H1 (cell line): Measurements from ENCODE around the gene KIAA1671. TPM values are rescaled to one million over a fixed set of nuclear protein-coding genes. Genes with fewer than 3 reads are reported as not detected.

ENCODE experiments used
- CTCF ChIA-PET: fragments of 300-600 bp; sonication (Branson Sonifier 250); formaldehyde crosslinking; loops from one replicate; lab custom pipeline; 2021; ENCODE audit not compliant: partially characterized antibody; lab: Charles Lee
- POLR2A ChIA-PET: fragments of 300-600 bp; sonication (Branson Sonifier 250); formaldehyde crosslinking; loops from one replicate; lab custom pipeline; 2021; ENCODE audit warnings: inconsistent platforms; ENCODE audit not compliant: partially characterized antibody; lab: Charles Lee
- DNase-seq, 2 experiments: peaks; one replicate each; pipeline versions ENCODE4 v3.0.0 to v3.0.0-alpha.2; 2010 to 2022; ENCODE audit warnings: low spot score in 2 of 2, low read depth in 1 of 2, mixed read lengths in 1 of 2
- FAIRE-seq: peaks from 2 replicates; lab custom pipeline; 2011; peaks lifted over from hg19 to GRCh38; lab: Jason Lieb, UNC
- H2AFZ ChIP-seq: 2 replicates; pipeline ENCODE4 v1.8.1; 2012; ENCODE audit warnings: low read length, inconsistent platforms
- H2AK5ac ChIP-seq: 2 replicates; pipeline ENCODE4 v1.6.1; 2013; ENCODE audit warnings: low read depth, low read length
- H2BK120ac ChIP-seq: replicated peaks from 2 replicates; pipeline ENCODE3; 2013; ENCODE audit warnings: low read depth, low read length, inconsistent platforms
- H2BK12ac ChIP-seq: 2 replicates; pipeline ENCODE4 v1.6.1; 2013; ENCODE audit warnings: low read depth, low read length
- H2BK15ac ChIP-seq: 2 replicates; pipeline ENCODE4 v1.6.1; 2013; ENCODE audit warnings: low read length
- H2BK20ac ChIP-seq: 2 replicates; pipeline ENCODE4 v1.6.1; 2013; ENCODE audit warnings: low read length
- H2BK5ac ChIP-seq: 2 replicates; pipeline ENCODE4 v1.6.1; 2013; ENCODE audit warnings: low read depth, low read length
- H3K14ac ChIP-seq: 2 replicates; pipeline ENCODE4 v1.6.1; 2013; ENCODE audit warnings: inconsistent platforms; ENCODE audit not compliant: insufficient read length
- H3K18ac ChIP-seq: 2 replicates; pipeline ENCODE4 v1.6.1; 2013; ENCODE audit warnings: low read length; ENCODE audit errors: extremely low read depth
- H3K23ac ChIP-seq: 2 replicates; pipeline ENCODE4 v1.6.1; 2013; ENCODE audit warnings: inconsistent platforms; ENCODE audit not compliant: insufficient read length
- H3K23me2 ChIP-seq: 2 replicates; pipeline ENCODE4 v1.6.1; 2013; ENCODE audit warnings: low read depth, low read length
- H3K27ac ChIP-seq: 2 replicates; pipeline ENCODE4 v1.6.1; 2011; ENCODE audit warnings: low read depth, low read length, inconsistent platforms
- H3K27me3 ChIP-seq, 4 experiments: replicated peaks in 1 of 4; 1 replicate in 1 of 4; 2 replicates in 3 of 4; pipeline versions ENCODE4 v1.6.1 to v1.8.1; 2011 to 2013; ENCODE audit warnings: low read length in 3 of 4, mild to moderate bottlenecking in 3 of 4, inconsistent platforms in 2 of 4, mixed read lengths in 2 of 4, moderate library complexity in 1 of 4; ENCODE audit not compliant: control insufficient read depth in 3 of 4, insufficient read depth in 3 of 4; ENCODE audit errors: extremely low read depth in 1 of 4
- H3K36me3 ChIP-seq, 4 experiments: 2 replicates each; pipeline versions ENCODE4 v1.6.1 to v1.8.1; 2011 to 2013; ENCODE audit warnings: mild to moderate bottlenecking in 4 of 4, low read length in 3 of 4, moderate library complexity in 2 of 4, control low read depth in 1 of 4, inconsistent platforms in 1 of 4; ENCODE audit not compliant: insufficient read depth in 4 of 4, control insufficient read depth in 2 of 4
- H3K4ac ChIP-seq: replicated peaks from 2 replicates; pipeline ENCODE3; 2013; ENCODE audit warnings: low read length, low read depth, mixed read lengths, inconsistent platforms; ENCODE audit not compliant: insufficient read length
- H3K4me1 ChIP-seq, 4 experiments: replicated peaks in 1 of 4; 1 replicate in 1 of 4; 2 replicates in 3 of 4; pipeline versions ENCODE4 v1.6.1 to v1.8.1; 2011 to 2013; ENCODE audit warnings: low read length in 3 of 4, inconsistent platforms in 2 of 4, mixed read lengths in 1 of 4; ENCODE audit not compliant: insufficient read depth in 4 of 4, control insufficient read depth in 3 of 4
- H3K4me2 ChIP-seq, 2 experiments: 2 replicates each; pipeline versions ENCODE4 v1.6.1 to v1.8.1; 2011 to 2013; ENCODE audit warnings: low read depth in 2 of 2, low read length in 2 of 2, control low read depth in 1 of 2, inconsistent platforms in 1 of 2, mild to moderate bottlenecking in 1 of 2; ENCODE audit not compliant: insufficient read depth in 1 of 2
- H3K4me3 ChIP-seq, 4 experiments: fragments of 200-600, 300-600 bp in 1 of 4; sonication (generic), shearing (Covaris generic), sonication (Bioruptor Twin) in 1 of 4; 2 replicates each; pipeline versions ENCODE4 v1.5.1 to v1.8.1; 2011 to 2016; ENCODE audit warnings: low read length in 4 of 4, low read depth in 3 of 4, control low read depth in 2 of 4, inconsistent platforms in 2 of 4, mild to moderate bottlenecking in 2 of 4, mixed read lengths in 1 of 4, moderate library complexity in 1 of 4; ENCODE audit not compliant: insufficient read depth in 2 of 4; ENCODE audit errors: extremely low read depth in 1 of 4
- H3K56ac ChIP-seq: replicated peaks from 2 replicates; pipeline ENCODE3; 2013; ENCODE audit warnings: low read depth, mild to moderate bottlenecking, mixed read lengths, low read length, inconsistent platforms; ENCODE audit not compliant: insufficient read length
- H3K79me1 ChIP-seq: 2 replicates; pipeline ENCODE4 v1.6.1; 2013; ENCODE audit warnings: low read depth, low read length, control low read depth
- H3K79me2 ChIP-seq, 2 experiments: 2 replicates each; pipeline versions ENCODE4 v1.6.1 to v1.8.1; 2012 to 2013; ENCODE audit warnings: low read length in 2 of 2, mild to moderate bottlenecking in 2 of 2, inconsistent platforms in 1 of 2; ENCODE audit not compliant: insufficient read depth in 2 of 2, control insufficient read depth in 1 of 2
- H3K9ac ChIP-seq, 4 experiments: replicated peaks in 1 of 4; 1 replicate in 1 of 4; 2 replicates in 3 of 4; pipeline versions ENCODE4 v1.6.1 to v1.8.1; 2011 to 2013; ENCODE audit warnings: low read depth in 3 of 4, low read length in 3 of 4, control low read depth in 2 of 4, mild to moderate bottlenecking in 2 of 4, moderate library complexity in 2 of 4, inconsistent platforms in 1 of 4; ENCODE audit errors: extremely low read depth in 1 of 4
- H3K9me3 ChIP-seq, 2 experiments: 2 replicates each; pipeline versions ENCODE4 v1.6.1 to v1.8.1; 2012 to 2013; ENCODE audit warnings: mild to moderate bottlenecking in 2 of 2, moderate library complexity in 2 of 2, control low read depth in 1 of 2, inconsistent platforms in 1 of 2, low read depth in 1 of 2, low read length in 1 of 2, mixed read lengths in 1 of 2; ENCODE audit not compliant: insufficient read depth in 2 of 2
- H4K20me1 ChIP-seq, 2 experiments: replicated peaks in 1 of 2; 2 replicates each; pipeline versions ENCODE3 to v1.8.1; 2011 to 2013; ENCODE audit warnings: inconsistent platforms in 2 of 2, low read length in 2 of 2, mild to moderate bottlenecking in 1 of 2; ENCODE audit not compliant: insufficient read depth in 2 of 2, control insufficient read depth in 1 of 2
- H4K5ac ChIP-seq: 2 replicates; pipeline ENCODE4 v1.6.1; 2013; ENCODE audit warnings: low read length, low read depth, mixed read lengths, inconsistent platforms; ENCODE audit not compliant: insufficient read length
- H4K8ac ChIP-seq: 2 replicates; pipeline ENCODE4 v1.8.0; 2013; ENCODE audit warnings: mild to moderate bottlenecking, moderate library complexity, low read length, inconsistent platforms; ENCODE audit not compliant: insufficient read depth; ENCODE audit errors: extremely low read depth
- H4K91ac ChIP-seq: replicated peaks from 2 replicates; pipeline ENCODE3; 2013; ENCODE audit warnings: low read length, mixed read lengths, inconsistent platforms; ENCODE audit not compliant: insufficient read length
- KDM1A ChIP-seq: fragments of 200-600, 300-600 bp; sonication (generic); IDR thresholded peaks from 2 replicates; pipeline ENCODE4 v1.7.1; 2016; ENCODE audit warnings: mild to moderate bottlenecking, low read length, borderline replicate concordance
- SIN3A ChIP-seq, 2 experiments: IDR thresholded peaks in 1 of 2; conservative IDR thresholded peaks in 1 of 2; 2 replicates each; pipeline ENCODE4 v1.6.1; 2011 to 2012; ENCODE audit warnings: low read length in 2 of 2, improper control_type of control experiment in 1 of 2, low read depth in 1 of 2, mild to moderate bottlenecking in 1 of 2
- WGBS, 2 experiments: shearing (Covaris generic) in 1 of 2; methylation state at CpG; one replicate each; pipeline versions ENCODE4 v1.1.6 to v1.1.7; 2013 to 2015; ENCODE audit warnings: low lambda C conversion rate in 2 of 2, mixed read lengths in 2 of 2, inconsistent platforms in 1 of 2, low coverage in 1 of 2, missing lambda C conversion rate in 1 of 2; ENCODE audit not compliant: insufficient replicate concordance in 2 of 2, insufficient coverage in 1 of 2, insufficient read length in 1 of 2; ENCODE audit errors: extremely low coverage in 1 of 2, missing lambda C conversion rate in 1 of 2; 5-methylcytosine and 5-hydroxymethylcytosine counted together
- polyA plus RNA-seq, 7 experiments: library from polyadenylated mRNA; depleted of rRNA in 3 of 7; stranded (reverse) in 5 of 7; unstranded in 2 of 7; fragments of >200 nt in 5 of 7; fragments of 200-250 nt in 2 of 7; gene quantifications; 1 replicate in 5 of 7; 2 replicates in 1 of 7; 4 replicates in 1 of 7; pipeline versions ENCODE4 v1.2.1 to v1.2.3, GENCODE V29; 2011 to 2013; ENCODE audit warnings: missing spikeins in 2 of 7, mixed read lengths in 2 of 7
- total RNA-seq: library from RNA; stranded (reverse); fragmentation: NEBNext Ultra II Directional; extraction: Animal tissue kit (Norgen Biotek cat#: 25700); gene quantifications from 2 replicates; pipeline ENCODE4 v1.2.1, GENCODE V29; 2021

Gene KIAA1671
- total and polyA plus RNA-seq, 2 of the 8 experiments (the other 6 are each of a cell fraction or from before 2014, with no cell fraction given), result 6.4 to 23.9 TPM

DNA sequence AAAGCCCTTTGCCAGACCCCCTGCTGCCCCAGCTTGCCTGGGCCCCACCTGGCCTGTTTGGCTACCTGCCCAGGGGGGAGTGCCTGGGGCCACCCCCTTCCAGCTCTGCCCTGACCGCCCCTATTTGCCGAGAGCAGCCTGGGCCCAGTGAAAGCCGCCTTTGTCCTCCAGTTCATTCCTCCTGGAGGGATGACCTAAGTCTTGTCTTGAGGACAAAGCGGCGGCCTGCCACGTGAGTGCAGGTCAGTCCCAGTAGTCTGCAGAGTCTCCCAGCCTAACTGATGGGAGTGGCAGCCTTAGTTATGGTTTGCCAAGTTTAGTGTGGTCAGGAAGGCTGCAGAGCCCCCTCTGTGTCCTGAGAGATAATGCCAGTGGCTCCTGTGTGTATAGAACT lies 131.3 kb downstream of the KIAA1671 start:
- POLR2A ChIA-PET, result interaction anchor here (1.1 kb wide), 1 partner anchor 22 kb away, joined by 3 read pairs; no protein-coding TSS in a partner anchor
- 89% methylated on average over 6 of the region's 6 CpGs; no CpG with 5 or more reads in 1 of the 2 experiments for WGBS, 2 experiments
- peaks cover 0 to 1% of the 10 kb centered on the region in 2 experiments for H4K20me1 ChIP-seq

More for the DNA sequence above, 131.3 kb downstream of the KIAA1671 start:
- Histone ChIP-seq H3K23ac (no peak overlapping the region), H3K79me1 (peaks cover 3% of the 10 kb centered on the region), H4K5ac (no peak overlapping the region), H3K27me3 (no peaks in the 10 kb centered on the region), H2BK20ac (no peak overlapping the region), H3K23me2 (no peaks in the 10 kb centered on the region), H3K14ac (no peak overlapping the region), H3K9me3 (no peaks in the 10 kb centered on the region), H3K56ac (no peak overlapping the region), H4K8ac (peak overlapping the region; percentile 28), H2BK12ac (no peak overlapping the region), H4K91ac (no peak overlapping the region), H3K36me3 (no peaks in the 10 kb centered on the region), H2BK120ac (no peak overlapping the region), H3K4me1 (peaks cover 0 to 3% (median 0%) of the 10 kb centered on the region in 4 experiments; a peak in 2 of 7 replicates), H2BK15ac (no peak overlapping the region), H3K18ac (no peak overlapping the region; the same call in 1 of the 2 replicates)
- no peak for FAIRE-seq
- TF ChIP-seq SIN3A (conservative IDR thresholded peaks at IDR 0.05 in 1 of 2, IDR thresholded peaks at IDR 0.05 in 1 of 2; ENCODE audit: low read depth in 1 of 2, low read length in 2 of 2), result no peak
- TF ChIP-seq KDM1A, result 0 out of 2 replicates have a peak, but pooled peaks have one; percentile 5
- TF ChIP-seq, all 59 proteins: peak for 1
- Histone ChIP-seq H2AK5ac (no peak overlapping the region), H3K4ac (no peak overlapping the region), H3K27ac (no peak overlapping the region), H2BK5ac (peak overlapping the region; percentile 16; the same call in 1 of the 2 replicates), H2AFZ (no peak overlapping the region), H3K4me2 (no peak overlapping the region), H3K79me2 (no peaks in the 10 kb centered on the region; a peak in 1 of 4 replicates), H3K4me3 (no peak overlapping the region), H3K9ac (no peak overlapping the region; a peak in 1 of 7 replicates)
- DNase-seq, result no peak
- CTCF ChIA-PET, result interaction anchor here (0.5 to 5.1 kb wide), 4 partner anchors 76 to 320 kb away, joined by 3 to 43 read pairs (median 3); partner anchors contain the start of gene CRYBB3
